Measurements from ENCODE around the gene ZBTB5. TPM values are rescaled to one million over a fixed set of nuclear protein-coding genes. Genes with fewer than 3 reads are reported as not detected.
"Not testable (repeated sequence)": the region's sequence is repeated elsewhere in the genome, so short reads cannot be mapped to it uniquely, and the experiment has no call there.

The ZBTB5 gene
- total RNA-seq, 2 experiments from 2014 or later: 8.3 to 9.3 TPM

DNA sequence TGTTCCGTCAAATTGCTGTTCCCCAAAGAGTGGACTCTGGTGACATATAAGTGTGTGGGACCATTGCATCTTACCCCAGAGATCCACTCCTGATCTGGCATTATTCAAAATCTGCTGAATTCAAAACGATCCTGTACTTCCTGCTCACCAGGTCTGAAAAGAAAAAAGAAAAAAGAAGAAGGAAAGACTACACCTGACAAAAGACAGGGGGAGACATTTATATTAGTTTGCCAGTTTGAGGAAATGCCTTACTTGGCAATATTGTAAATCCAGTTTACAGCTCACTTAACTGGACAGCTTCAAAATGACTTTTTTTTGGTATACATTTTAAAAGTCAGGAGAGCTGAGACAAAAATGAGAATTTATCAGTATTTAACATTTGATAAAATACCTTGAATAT is 57.8 kb downstream of the ZBTB5 start:
- ChIA-PET POLR2A (interaction anchor here (1.2 kb wide), 1 partner anchor 15 kb away, joined by 3 read pairs; the partner anchor contains the start of gene GRHPR), CTCF (interaction anchor here (0.6 to 1.1 kb wide), 4 partner anchors 9 to 185 kb away, joined by 3 to 4 read pairs (median 3); partner anchors contain the start of gene TOMM5)
- Mint-ChIP-seq H3K9me3 (no peaks in the 10 kb centered on the region), H3K4me1 (ENCODE audit: low read depth) (peaks cover 44% of the 10 kb centered on the region), H3K4me3 (no peak overlapping the region), H3K36me3 (no peaks in the 10 kb centered on the region), H3K27me3 (no peaks in the 10 kb centered on the region), H3K27ac (no peak overlapping the region)
- intact Hi-C loops (cut with micrococcal nuclease): loop anchor here (5.0 to 10.0 kb wide), 2 partner anchors 185 to 193 kb away; partner anchors contain the start of gene TOMM5
- no peak for DNase-seq

GRCh38 chr9:37406603-37407401 is 58.4 kb downstream of the ZBTB5 start:
- no peaks in the 10 kb centered on the region for H3K27me3 Mint-ChIP-seq
- no peak overlapping the region for H3K27ac Mint-ChIP-seq
- no peaks in the 10 kb centered on the region for H3K9me3 Mint-ChIP-seq
- DNase-seq: no peak
- H3K36me3 Mint-ChIP-seq: no peaks in the 10 kb centered on the region
- CTCF ChIA-PET: interaction anchor here (0.6 to 1.1 kb wide), 4 partner anchors 9 to 185 kb away, joined by 3 to 4 read pairs (median 3); partner anchors contain the start of gene TOMM5
- POLR2A ChIA-PET: interaction anchor here (1.2 kb wide), 1 partner anchor 15 kb away, joined by 3 read pairs; the partner anchor contains the start of gene GRHPR
- peaks cover 37% of the 10 kb centered on the region for H3K4me1 Mint-ChIP-seq (ENCODE audit: low read depth)
- H3K4me3 Mint-ChIP-seq: no peak overlapping the region
- intact Hi-C loops (cut with micrococcal nuclease): loop anchor here (5.0 to 10.0 kb wide), 2 partner anchors 185 to 192 kb away; partner anchors contain the start of gene TOMM5

- Mint-ChIP-seq H3K4me3 (no peak overlapping the region), H3K9me3 (no peaks in the 10 kb centered on the region), H3K36me3 (no peaks in the 10 kb centered on the region), H3K27ac (no peak overlapping the region), H3K4me1 (ENCODE audit: low read depth) (peaks cover 28% of the 10 kb centered on the region), H3K27me3 (no peaks in the 10 kb centered on the region)
- DNase-seq: no peak
- intact Hi-C loops (cut with micrococcal nuclease): loop anchor here (5.0 to 10.0 kb wide), 2 partner anchors 186 to 191 kb away; partner anchors contain the start of gene TOMM5
- ChIA-PET POLR2A (no interaction called here), CTCF (no interaction called here)
Observed at GRCh38 chr9:37405764-37406380, 59.4 kb downstream of the ZBTB5 start.

DNA sequence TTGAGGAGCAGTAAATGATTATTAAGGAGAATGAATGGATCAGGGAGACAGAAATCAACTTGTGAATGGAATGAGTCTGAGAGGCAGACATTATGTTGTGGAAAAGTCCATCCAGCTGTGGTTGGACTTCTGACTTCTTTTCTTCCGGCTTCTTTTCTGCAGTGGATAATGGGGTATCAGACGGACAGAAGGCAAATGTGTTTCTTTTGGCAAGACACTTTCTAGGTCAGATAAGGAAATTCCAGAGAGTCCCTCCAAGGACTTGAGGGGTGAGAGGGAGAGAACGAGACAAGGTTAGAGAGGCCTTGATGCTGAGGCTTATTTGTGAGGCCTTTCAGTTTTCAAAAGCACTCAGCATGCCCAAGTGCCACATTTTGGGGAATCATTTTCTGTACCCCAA is 59.9 kb downstream of the ZBTB5 start:
- Mint-ChIP-seq H3K27me3 (no peaks in the 10 kb centered on the region), H3K36me3 (no peaks in the 10 kb centered on the region), H3K4me3 (no peak overlapping the region), H3K27ac (no peak overlapping the region), H3K4me1 (ENCODE audit: low read depth) (peaks cover 22% of the 10 kb centered on the region), H3K9me3 (no peaks in the 10 kb centered on the region)
- POLR2A ChIA-PET: no interaction called here
- intact Hi-C loops (cut with micrococcal nuclease): loop anchor here (5.0 to 10.0 kb wide), 2 partner anchors 187 to 191 kb away; partner anchors contain the start of gene TOMM5
- no peak for DNase-seq
- CTCF ChIA-PET: no interaction called here

- DNase-seq: no peak
- CTCF ChIA-PET: interaction anchor here (0.6 to 1.0 kb wide), 2 partner anchors 9 to 11 kb away, joined by 3 read pairs; no protein-coding TSS in a partner anchor
- Mint-ChIP-seq H3K9me3 (no peaks in the 10 kb centered on the region), H3K4me3 (no peak overlapping the region), H3K27me3 (no peaks in the 10 kb centered on the region), H3K36me3 (no peaks in the 10 kb centered on the region), H3K27ac (no peak overlapping the region), H3K4me1 (ENCODE audit: low read depth) (peaks cover 16% of the 10 kb centered on the region)
- POLR2A ChIA-PET: no interaction called here
- intact Hi-C loops (cut with micrococcal nuclease): loop anchor here (10.0 kb wide), 1 partner anchor 190 kb away; no protein-coding TSS in a partner anchor
Observed at GRCh38 chr9:37404590-37404989, 60.7 kb downstream of the ZBTB5 start.

GRCh38 chr9:37399336-37399735 is 65.9 kb downstream of the ZBTB5 start:
- CTCF ChIA-PET: no interaction called here
- no peaks in the 10 kb centered on the region for H3K9me3 Mint-ChIP-seq

GRCh38 chr9:37398464-37399025 is 66.7 kb downstream of the ZBTB5 start:
- intact Hi-C loops (cut with micrococcal nuclease): no loop called here

More at GRCh38 chr9:37399336-37399735, 65.9 kb downstream of the ZBTB5 start:
- Mint-ChIP-seq H3K27me3 (no peaks in the 10 kb centered on the region), H3K27ac (no peak overlapping the region), H3K36me3 (no peaks in the 10 kb centered on the region), H3K4me1 (ENCODE audit: low read depth) (peaks cover 5% of the 10 kb centered on the region), H3K4me3 (no peak overlapping the region)
- no peak for DNase-seq
- POLR2A ChIA-PET: no interaction called here
- intact Hi-C loops (cut with micrococcal nuclease): no loop called here

DNA sequence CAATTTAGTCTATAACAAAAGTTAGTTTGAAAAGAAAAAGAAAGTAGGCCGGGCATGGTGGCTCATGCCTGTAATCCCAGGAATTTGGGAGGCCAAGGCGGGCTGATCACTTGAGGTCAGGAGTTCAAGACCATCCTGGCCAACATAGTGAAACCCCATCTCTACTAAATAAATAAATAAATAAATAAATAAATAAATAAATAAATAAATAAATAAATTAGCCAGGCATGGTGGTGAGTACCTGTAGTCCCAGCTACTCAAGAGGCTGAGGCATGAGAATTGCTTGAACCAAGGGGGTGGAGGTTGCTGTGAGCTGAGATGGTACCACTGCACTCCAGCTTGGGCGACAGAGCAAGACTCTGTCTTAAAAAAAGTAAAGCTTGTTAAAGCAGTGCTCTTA is 67.3 kb downstream of the ZBTB5 start:
- DNase-seq: not testable (repeated sequence)

More at GRCh38 chr9:37398464-37399025, 66.7 kb downstream of the ZBTB5 start:
- H3K4me3 Mint-ChIP-seq: no peak overlapping the region
- ChIA-PET POLR2A (no interaction called here), CTCF (interaction anchor here (1.1 kb wide), 1 partner anchor 17 kb away, joined by 4 read pairs; no protein-coding TSS in a partner anchor)
- no peaks in the 10 kb centered on the region for H3K9me3 Mint-ChIP-seq
- H3K4me1 Mint-ChIP-seq (ENCODE audit: low read depth): peaks cover 5% of the 10 kb centered on the region
- no peaks in the 10 kb centered on the region for H3K27me3 Mint-ChIP-seq
- H3K36me3 Mint-ChIP-seq: no peaks in the 10 kb centered on the region
- no peak for DNase-seq
- no peak overlapping the region for H3K27ac Mint-ChIP-seq

DNA sequence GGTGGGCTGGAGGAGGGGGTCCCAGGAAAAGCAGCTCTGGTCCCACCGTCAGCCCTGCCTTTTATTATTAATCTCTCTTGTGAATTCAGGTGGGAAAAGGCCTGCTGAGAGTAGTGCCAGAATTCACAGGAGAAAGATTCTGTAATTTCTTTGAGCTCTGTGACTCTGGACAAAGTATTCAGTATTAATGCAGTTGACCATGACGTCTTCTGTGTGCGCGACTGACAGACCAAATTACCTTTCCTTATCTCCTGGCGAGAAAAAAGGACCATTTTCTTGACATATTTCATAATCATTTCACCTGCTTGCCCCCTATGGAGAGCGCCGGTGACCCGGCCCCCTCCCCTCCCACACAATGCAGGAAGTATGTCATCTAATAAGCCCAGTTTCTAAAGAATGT is 69.6 kb downstream of the ZBTB5 start:
- H3K36me3 Mint-ChIP-seq: no peaks in the 10 kb centered on the region
- H3K27ac Mint-ChIP-seq: no peak overlapping the region
- CTCF ChIA-PET: no interaction called here
- no peak for DNase-seq
- peaks cover 2% of the 10 kb centered on the region for H3K4me1 Mint-ChIP-seq (ENCODE audit: low read depth)
- no peaks in the 10 kb centered on the region for H3K9me3 Mint-ChIP-seq
- POLR2A ChIA-PET: no interaction called here
- H3K4me3 Mint-ChIP-seq: no peak overlapping the region
- intact Hi-C loops (cut with micrococcal nuclease): no loop called here
- no peaks in the 10 kb centered on the region for H3K27me3 Mint-ChIP-seq

More for the DNA sequence above, 67.3 kb downstream of the ZBTB5 start:
- H3K4me3 Mint-ChIP-seq; H3K36me3 Mint-ChIP-seq; H3K9me3 Mint-ChIP-seq; H3K4me1 Mint-ChIP-seq (ENCODE audit: low read depth); H3K27me3 Mint-ChIP-seq; POLR2A ChIA-PET; H3K27ac Mint-ChIP-seq; intact Hi-C loops (cut with micrococcal nuclease): not testable (repeated sequence)
- CTCF ChIA-PET: interaction anchor here (1.1 kb wide), 1 partner anchor 17 kb away, joined by 4 read pairs; no protein-coding TSS in a partner anchor

GRCh38 chr9:37395229-37395628 is 70.0 kb downstream of the ZBTB5 start:
- no peak overlapping the region for H3K4me3 Mint-ChIP-seq
- ChIA-PET POLR2A (no interaction called here), CTCF (no interaction called here)
- H3K4me1 Mint-ChIP-seq (ENCODE audit: low read depth): peaks cover 2% of the 10 kb centered on the region
- H3K27ac Mint-ChIP-seq: no peak overlapping the region
- H3K27me3 Mint-ChIP-seq: no peaks in the 10 kb centered on the region
- no peaks in the 10 kb centered on the region for H3K36me3 Mint-ChIP-seq
- no peaks in the 10 kb centered on the region for H3K9me3 Mint-ChIP-seq
- DNase-seq: no peak
- intact Hi-C loops (cut with micrococcal nuclease): no loop called here

GRCh38 chr9:37392272-37392671 is 73.0 kb downstream of the ZBTB5 start:
- H3K4me1 Mint-ChIP-seq (ENCODE audit: low read depth): peaks cover 2% of the 10 kb centered on the region
- H3K9me3 Mint-ChIP-seq: no peaks in the 10 kb centered on the region
- no peaks in the 10 kb centered on the region for H3K27me3 Mint-ChIP-seq
- POLR2A ChIA-PET: no interaction called here
- no peak overlapping the region for H3K4me3 Mint-ChIP-seq
- intact Hi-C loops (cut with micrococcal nuclease): loop anchor here (5.0 kb wide), 1 partner anchor 520 kb away; no protein-coding TSS in a partner anchor
- no peak overlapping the region for H3K27ac Mint-ChIP-seq
- CTCF ChIA-PET: interaction anchor here (0.5 to 2.5 kb wide), 4 partner anchors 19 to 397 kb away, joined by 3 to 7 read pairs (median 3); no protein-coding TSS in a partner anchor
- no peaks in the 10 kb centered on the region for H3K36me3 Mint-ChIP-seq
- no peak for DNase-seq

GRCh38 chr9:37390759-37391158 is 74.5 kb downstream of the ZBTB5 start:
- Mint-ChIP-seq H3K4me1 (ENCODE audit: low read depth) (peaks cover 2% of the 10 kb centered on the region), H3K27me3 (no peaks in the 10 kb centered on the region), H3K4me3 (no peak overlapping the region), H3K27ac (no peak overlapping the region), H3K9me3 (no peaks in the 10 kb centered on the region), H3K36me3 (no peaks in the 10 kb centered on the region)
- POLR2A ChIA-PET: no interaction called here
- DNase-seq: peak; percentile 62
- CTCF ChIA-PET: interaction anchor here (0.6 to 2.5 kb wide), 6 partner anchors 17 to 395 kb away, joined by 3 to 7 read pairs (median 3); no protein-coding TSS in a partner anchor
- intact Hi-C loops (cut with micrococcal nuclease): loop anchor here (1.0 to 5.0 kb wide), 2 partner anchors 394 to 518 kb away; no protein-coding TSS in a partner anchor
